ENCODE data around the gene HLCS.
A peak's percentile ranks its signal among the peaks of the same experiment; 100 is the strongest.
"Not testable (repeated sequence)": the region's sequence is repeated elsewhere in the genome, so short reads cannot be mapped to it uniquely, and the experiment has no call there.

Gene HLCS

GRCh38 chr21:36955783-36956182 is 10.7 kb downstream of the HLCS start:
- DNase-seq (ENCODE audit: low read depth, low spot score), result no peak

DNA sequence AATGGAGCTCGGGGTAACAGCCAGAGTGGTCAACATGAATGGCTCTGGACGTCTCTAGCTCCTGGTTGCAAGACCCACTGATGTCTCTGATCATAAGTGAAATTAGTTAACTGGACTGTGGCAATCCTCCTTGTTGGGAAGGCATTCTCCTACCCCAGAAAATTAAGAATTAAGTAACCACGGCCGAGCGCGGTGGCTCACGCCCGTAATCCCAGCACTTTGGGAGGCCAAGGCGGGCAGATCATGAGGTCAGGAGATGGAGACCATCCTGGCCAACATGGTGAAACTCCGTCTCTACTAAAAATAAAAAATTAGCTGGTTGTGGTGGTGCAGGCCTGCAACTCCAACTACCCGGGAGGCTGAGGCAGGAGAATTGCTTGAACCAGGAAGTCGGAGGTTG is 14.1 kb downstream of the HLCS start:
- DNase-seq (ENCODE audit: low read depth, low spot score), result not testable (repeated sequence)

DNA sequence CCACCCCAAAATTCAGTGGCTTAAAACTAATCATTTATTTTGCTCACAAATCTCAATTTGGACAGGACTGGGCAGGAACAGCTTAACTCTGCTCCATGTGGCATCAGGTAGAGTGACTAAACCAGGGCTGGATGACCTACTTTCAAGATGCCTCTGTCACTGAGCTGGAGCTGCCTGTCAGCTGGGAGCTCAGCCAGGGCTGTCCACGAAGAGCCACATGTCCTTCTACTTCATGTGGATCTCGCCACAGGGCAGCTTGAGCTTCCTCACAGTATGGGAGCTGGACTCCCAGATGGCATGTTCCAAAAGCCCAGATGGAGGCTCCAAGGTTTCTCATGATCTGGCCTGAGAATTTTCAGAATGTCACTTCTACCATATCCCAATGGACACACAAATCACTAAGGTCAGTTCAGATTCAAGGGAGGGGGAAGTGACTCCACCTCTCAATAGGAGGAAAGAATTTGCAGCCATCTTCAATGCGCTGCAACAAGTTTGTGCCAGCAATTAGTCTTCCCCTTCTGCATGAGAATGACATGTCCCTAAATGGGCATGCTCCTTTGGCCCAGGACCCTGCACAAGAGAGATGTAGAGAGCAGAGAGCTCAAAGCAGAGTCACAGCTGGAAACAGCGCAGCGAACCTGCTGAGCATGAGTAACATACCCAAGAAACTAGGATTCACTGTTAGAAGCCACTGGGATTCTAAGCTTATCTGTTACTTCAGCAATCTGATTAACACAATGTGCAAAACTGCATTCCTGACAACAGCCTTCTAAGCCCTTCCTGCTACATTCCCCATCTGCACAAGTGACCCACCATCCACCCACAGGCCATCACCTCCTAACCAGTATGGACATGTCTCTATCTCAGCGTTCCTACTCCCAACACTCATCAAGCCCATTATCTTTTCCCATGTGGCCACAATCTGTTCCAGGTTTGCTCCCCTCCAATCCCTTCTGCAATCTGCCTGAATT is 17.0 kb downstream of the HLCS start:
- DNase-seq (ENCODE audit: low read depth, low spot score), result no peak

DNA sequence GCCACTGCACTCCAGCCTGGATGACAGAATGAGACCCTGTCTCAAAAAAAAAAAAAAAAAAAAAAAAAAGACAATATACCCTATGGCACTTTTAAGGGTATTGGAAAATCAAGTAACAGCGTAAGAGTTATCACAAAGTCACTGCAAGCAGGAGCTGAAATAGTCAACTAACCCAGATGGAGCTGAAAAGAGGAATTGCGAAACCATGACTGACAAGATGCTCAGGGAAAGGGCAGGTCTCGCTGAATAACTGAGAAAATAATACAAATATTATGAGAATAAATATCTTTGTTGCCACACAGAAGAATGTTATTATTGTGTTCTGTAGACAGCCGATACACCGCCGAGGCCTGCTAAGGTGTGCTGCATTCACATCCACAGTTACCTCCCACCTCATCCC is 17.8 kb downstream of the HLCS start:
- no peak for DNase-seq (ENCODE audit: low read depth, low spot score)

DNA sequence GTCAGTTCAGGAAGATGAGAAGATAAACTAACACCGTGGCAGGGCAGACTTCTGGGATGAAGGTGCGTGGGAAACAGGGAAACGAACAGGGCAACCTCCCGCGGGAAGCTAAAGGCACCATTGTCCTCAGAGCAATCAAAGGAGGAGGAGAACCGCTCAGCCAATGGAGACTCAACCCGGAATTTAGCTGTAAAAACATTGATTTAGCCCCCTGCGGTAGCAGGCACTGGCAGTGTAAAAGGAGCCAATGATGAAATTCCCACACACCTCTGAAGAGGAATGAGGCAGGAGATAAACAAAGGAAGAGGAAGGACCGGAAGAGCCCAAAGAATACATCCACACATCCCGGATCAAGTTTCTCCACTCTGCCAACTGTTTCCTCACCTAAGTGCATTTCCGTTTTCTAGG is 19.5 kb downstream of the HLCS start:
- peak; percentile 73 for DNase-seq (ENCODE audit: low read depth, low spot score)

- DNase-seq (ENCODE audit: low read depth, low spot score), result no peak
These were observed 20.9 kb downstream of the HLCS start for GRCh38 chr21:36945496-36946138.

- DNase-seq (ENCODE audit: low read depth, low spot score), result no peak
These were observed 29.9 kb downstream of the HLCS start for GRCh38 chr21:36936361-36937135.

DNA sequence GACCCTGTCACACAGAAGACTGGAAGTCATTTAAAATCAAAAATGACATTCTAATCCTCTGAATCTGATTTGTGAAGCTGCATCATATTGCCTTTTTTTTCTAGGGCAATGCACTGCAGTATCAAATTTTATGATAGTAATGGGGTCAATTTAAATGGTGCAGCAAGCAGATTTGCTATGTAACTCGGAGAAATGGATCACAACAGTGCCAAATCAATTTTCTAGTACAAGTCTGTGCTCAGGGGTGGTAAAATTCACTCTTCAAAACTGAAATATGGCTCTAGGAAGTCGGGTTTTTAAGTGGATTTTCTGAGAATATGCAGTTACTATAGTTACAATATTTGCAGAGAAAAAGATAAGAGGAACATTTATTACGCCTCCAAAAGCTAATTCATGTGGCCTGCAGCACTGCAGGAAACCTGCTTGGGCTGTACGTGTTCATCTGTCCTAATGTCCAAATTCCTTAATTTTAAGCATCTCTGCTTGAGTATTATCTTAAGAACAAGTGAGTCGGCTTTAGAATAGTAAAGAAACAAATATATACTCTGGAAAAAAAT is 31.5 kb downstream of the HLCS start:
- no peak for DNase-seq (ENCODE audit: low read depth, low spot score)

- no peak for DNase-seq (ENCODE audit: low read depth, low spot score)
These were observed 34.2 kb downstream of the HLCS start for GRCh38 chr21:36932161-36932816.

GRCh38 chr21:36929622-36930021 is 36.8 kb downstream of the HLCS start:
- DNase-seq (ENCODE audit: low read depth, low spot score), result no peak

DNA sequence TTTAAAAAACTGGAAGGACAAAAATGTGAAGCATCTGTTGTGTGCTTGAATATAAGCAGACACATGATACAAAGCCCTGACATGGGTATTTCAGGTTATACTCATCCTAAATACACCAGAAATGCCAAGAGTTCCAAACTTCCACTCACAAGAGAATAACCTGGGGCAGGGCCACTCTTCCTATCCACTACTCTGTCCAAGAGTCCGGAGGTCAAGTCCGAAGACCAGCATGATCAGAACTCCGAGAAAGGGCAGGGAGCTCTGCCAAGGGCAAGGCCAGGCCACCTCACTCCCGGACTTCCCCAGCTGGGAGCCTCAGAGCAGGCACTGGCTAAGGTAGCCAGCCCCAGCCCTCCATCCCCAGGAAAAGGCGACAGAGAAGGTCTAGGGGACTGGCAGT is 37.5 kb downstream of the HLCS start:
- no peak for DNase-seq (ENCODE audit: low read depth, low spot score)

DNA sequence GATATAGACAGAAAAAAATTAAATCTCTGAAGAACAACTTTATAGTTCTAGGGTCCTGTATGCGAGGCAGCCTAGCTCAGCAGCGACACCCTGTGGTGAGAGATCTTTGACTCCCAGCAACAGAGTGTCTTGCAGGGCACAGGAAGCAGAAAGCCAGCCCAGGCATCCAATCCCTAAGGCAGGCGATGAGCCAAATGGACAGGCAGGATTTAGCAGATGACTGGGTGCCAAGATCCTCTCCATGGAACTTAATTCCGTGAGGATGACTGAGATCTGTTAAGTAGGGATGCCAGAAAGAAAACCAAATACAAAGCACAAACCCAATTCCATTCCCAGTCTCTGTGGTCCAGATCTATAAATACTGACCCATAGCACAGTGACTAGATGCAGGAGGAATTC is 38.8 kb downstream of the HLCS start:
- no peak for DNase-seq (ENCODE audit: low read depth, low spot score)

- no peak for DNase-seq (ENCODE audit: low read depth, low spot score)
These were observed 39.3 kb downstream of the HLCS start for GRCh38 chr21:36926989-36927718.

DNA sequence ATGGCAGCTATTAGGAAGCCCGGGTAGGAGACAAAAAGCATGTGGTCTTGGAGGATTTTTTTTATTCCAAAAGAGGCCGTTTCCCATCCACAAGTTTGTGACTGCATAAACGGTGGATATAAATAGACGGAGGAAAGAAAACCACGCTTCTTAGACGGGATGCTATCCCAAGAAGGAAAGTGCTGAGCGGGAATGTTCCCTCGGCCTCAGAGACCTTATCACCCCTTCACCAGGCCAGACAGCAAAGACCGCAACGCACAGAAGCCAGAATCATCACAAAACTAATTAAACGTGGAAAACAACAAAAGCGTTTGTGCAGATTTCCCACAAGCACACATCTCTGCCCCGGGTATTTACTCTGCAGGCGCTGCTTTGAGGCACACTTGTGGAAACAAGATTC is 43.2 kb downstream of the HLCS start:
- DNase-seq (ENCODE audit: low read depth, low spot score), result no peak

GRCh38 chr21:36922861-36923260 is 43.6 kb downstream of the HLCS start:
- no peak for DNase-seq (ENCODE audit: low read depth, low spot score)

GRCh38 chr21:36918291-36918690 is 48.2 kb downstream of the HLCS start:
- no peak for DNase-seq (ENCODE audit: low read depth, low spot score)

DNA sequence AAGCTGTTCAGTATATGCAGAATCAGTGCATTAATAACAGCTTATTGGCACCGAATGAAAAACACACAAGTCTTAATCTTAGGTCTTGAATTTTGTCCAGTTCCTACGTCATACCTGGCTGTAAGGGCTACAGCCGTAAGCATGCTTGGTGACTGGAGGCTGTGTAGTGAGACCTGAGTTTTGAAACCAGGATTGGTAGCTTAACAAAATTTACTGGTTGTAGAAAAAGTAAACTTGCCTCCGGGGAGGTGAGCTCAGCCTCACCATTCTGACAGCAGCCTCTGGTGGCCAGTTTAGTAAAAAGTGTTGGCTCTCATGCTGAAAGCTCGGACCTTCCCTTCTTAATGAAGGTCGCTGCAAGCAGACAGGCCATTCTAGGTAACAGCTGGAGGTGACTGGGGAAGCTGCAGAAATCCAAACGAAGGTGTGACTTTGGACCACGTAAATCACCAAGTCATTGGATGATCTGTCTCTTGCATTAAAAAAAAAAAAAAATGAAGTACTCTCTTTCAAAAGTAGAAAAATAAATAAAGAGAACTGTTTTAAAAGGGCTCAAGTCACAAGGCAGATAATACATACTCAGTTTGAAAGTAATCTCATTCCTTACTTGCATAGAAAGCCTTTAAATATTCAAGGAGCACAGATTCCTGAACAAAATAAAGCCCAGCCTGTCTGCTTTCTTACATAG is 48.9 kb downstream of the HLCS start:
- no peak for DNase-seq (ENCODE audit: low read depth, low spot score)

GRCh38 chr21:36916718-36917117 is 49.8 kb downstream of the HLCS start:
- DNase-seq (ENCODE audit: low read depth, low spot score), result no peak

DNA sequence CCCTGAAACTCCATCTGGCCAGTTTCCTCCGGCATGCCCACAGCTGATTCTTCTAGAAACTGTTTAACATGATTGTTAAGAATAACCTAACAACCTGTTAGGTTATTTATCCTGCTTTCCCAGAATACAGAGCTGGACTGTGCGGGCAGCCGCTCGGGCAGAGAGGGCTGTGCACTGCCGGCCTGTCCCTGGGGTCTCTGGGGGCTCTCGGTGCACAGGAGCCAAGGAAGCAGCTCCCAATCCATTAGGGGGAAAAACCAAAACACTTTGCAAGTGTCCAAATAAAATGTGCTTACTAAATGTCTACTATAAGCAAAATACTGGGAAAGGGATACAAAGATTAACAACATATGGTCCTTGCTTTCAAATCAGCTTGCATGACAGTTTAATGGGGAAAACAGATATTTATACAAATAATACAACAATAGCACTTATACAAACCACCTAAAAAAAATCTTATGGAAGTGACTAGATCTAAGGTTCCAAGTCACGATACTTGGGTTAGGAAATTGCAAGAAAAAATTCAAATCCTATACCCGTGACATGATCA is 50.7 kb downstream of the HLCS start:
- DNase-seq (ENCODE audit: low read depth, low spot score), result no peak
